IgD-negative memory B cell (primary cell): ENCODE measurements around the gene CAP1. TPM values are rescaled to one million over a fixed set of nuclear protein-coding genes. Genes with fewer than 3 reads are reported as not detected.
A peak's percentile ranks its signal among the peaks of the same experiment; 100 is the strongest.

Experiments used
- H3K27ac Mint-ChIP-seq, 3 donors: one replicate each; pipeline ENCODE4 v1.8.0; 2020 to 2022; ENCODE audit warnings: mild to moderate bottlenecking in 3 of 3, mixed read lengths in 3 of 3, moderate library complexity in 1 of 3
- H3K27me3 Mint-ChIP-seq: one replicate; pipeline ENCODE4 v1.8.0; 2021; ENCODE audit warnings: mixed read lengths
- H3K36me3 Mint-ChIP-seq: one replicate; pipeline ENCODE4 v1.8.0; 2020; ENCODE audit warnings: mild to moderate bottlenecking, mixed read lengths
- H3K4me1 Mint-ChIP-seq, 3 donors: one replicate each; pipeline ENCODE4 v1.8.0; 2020 to 2022; ENCODE audit warnings: mixed read lengths in 3 of 3, mild to moderate bottlenecking in 1 of 3
- H3K4me3 Mint-ChIP-seq, 4 donors: one replicate each; pipeline ENCODE4 v1.8.0; 2020 to 2022; ENCODE audit warnings: mild to moderate bottlenecking in 4 of 4, mixed read lengths in 4 of 4, moderate library complexity in 3 of 4
- H3K9me3 Mint-ChIP-seq, 3 donors: one replicate each; pipeline ENCODE4 v1.8.0; 2020 to 2021; ENCODE audit warnings: mixed read lengths in 3 of 3, mild to moderate bottlenecking in 1 of 3
- polyA plus RNA-seq: library from polyadenylated mRNA; unstranded; fragments of 300-500 nt; fragmentation: Illumina TruSeq; gene quantifications from one replicate; pipeline ENCODE4 v1.2.3, GENCODE V29; 2021

CAP1 gene
- polyA plus RNA-seq, 1 donor from 2014 or later = 424 TPM

DNA sequence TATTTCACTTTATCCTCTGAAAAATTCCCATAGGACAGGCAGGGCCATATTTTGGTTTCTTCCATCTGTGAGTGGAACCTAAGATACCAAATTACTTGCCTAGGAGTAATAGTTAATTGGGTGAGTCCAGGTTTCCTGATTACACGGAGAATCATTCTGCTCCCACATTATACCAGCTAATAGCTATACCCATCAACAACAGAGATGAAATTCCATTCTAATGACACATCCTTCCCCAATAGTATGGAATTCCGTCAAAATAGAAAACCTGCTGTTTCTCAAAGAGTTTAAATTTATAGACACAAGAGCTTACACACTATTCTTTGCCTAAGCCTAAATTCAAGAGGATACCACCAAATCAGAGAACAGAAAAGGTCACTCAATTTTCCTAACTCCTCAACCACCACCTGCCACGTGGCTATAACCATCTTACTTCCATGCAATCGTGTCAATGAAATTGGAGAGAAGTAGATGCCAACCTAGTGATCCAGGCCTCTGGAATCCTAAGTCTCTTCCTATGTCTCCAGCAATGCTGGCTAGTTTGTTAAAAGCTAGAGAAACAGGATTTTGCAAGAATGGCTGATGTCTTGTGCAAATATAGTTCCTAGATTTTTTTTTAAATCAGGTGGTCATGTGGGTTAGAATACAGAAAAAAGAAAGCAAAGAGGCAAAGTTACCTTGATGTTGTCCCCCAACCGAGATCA, 50.3 kb downstream of the CAP1 start:
- Mint-ChIP-seq H3K4me1 (peaks cover 8 to 14% (median 11%) of the 10 kb centered on the region in 3 donors), H3K36me3 (peaks cover 7% of the 10 kb centered on the region), H3K27me3 (no peaks in the 10 kb centered on the region)

DNA sequence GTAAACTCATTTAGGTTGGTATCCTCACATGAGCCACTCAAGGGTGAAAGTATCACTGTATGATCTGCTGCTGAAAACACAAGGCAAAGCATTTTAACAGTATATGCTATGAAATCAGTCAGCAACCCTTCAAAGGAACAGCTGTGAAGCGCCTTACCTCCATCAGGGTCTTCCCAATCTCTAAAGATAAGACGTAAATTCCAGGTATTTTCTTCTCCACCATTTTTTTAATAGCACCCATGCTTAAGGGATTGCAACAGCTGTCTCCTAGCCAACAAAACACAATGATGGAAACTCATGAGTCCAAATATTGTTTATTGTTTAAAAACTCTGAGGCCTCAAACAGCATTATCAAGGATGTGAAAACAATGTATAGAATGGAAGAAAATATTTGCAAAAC, 51.7 kb downstream of the CAP1 start:
- peak overlapping the region in 1 of 4 donors; percentile 23 for H3K4me3 Mint-ChIP-seq
- peaks cover 0 to 2% (median 0%) of the 10 kb centered on the region in 3 donors for H3K9me3 Mint-ChIP-seq
- peaks cover 7% of the 10 kb centered on the region for H3K36me3 Mint-ChIP-seq
- H3K27me3 Mint-ChIP-seq = no peaks in the 10 kb centered on the region
- H3K4me1 Mint-ChIP-seq = peaks cover 14 to 19% (median 19%) of the 10 kb centered on the region in 3 donors
- H3K27ac Mint-ChIP-seq = no peak overlapping the region

More for the DNA sequence above, 50.3 kb downstream of the CAP1 start:
- no peak overlapping the region for H3K4me3 Mint-ChIP-seq
- no peak overlapping the region for H3K27ac Mint-ChIP-seq
- H3K9me3 Mint-ChIP-seq = peaks cover 0 to 2% (median 0%) of the 10 kb centered on the region in 3 donors

DNA sequence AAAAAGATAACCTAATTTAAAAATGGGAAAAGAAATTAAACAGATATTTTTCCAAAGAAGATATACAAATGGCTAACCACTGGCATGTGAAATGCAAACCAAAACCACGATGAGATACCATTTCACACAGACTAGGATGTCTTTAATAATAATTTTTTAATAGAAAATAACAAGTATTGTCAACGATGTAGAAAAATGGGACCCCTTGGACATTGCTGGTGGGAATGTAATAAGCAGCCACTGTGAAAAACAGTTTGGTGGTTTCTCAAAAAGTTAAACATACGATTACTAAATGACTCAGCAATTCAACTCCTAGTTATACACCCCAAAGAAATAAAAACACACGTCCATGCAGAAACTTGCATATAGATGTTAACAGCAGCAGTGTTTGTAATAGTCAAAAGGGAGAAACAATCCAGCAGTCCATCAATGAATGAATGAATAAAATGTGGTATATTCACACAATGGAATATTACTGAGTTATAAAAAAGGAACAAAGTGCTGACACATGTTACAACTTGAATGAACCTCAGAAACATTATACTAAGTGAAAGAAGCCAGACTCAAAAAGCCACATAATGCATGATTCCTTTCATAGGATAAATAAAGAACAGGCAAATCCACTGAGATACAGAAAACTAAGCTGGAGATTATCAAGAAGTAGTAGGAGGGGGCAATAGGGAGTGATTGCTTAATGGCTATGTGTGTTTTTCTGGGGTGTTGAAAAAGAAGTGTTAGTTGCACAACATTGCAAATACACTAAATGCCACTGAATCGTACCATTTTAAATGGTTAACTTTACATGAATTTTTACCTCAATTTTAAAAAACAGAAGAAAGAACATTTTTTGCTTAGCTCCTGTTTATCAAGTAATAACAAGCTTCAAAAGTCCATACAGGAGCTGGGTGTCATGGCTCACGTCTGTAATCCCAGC, 52.4 kb downstream of the CAP1 start:
- H3K4me3 Mint-ChIP-seq = peak overlapping the region in 1 of 4 donors; percentile 11
- peaks cover 6% of the 10 kb centered on the region for H3K36me3 Mint-ChIP-seq
- H3K4me1 Mint-ChIP-seq = peaks cover 17 to 25% (median 23%) of the 10 kb centered on the region in 3 donors
- peak overlapping the region in 1 of 3 donors; percentile 11 for H3K27ac Mint-ChIP-seq
- peaks cover 0 to 2% (median 0%) of the 10 kb centered on the region in 3 donors for H3K9me3 Mint-ChIP-seq
- H3K27me3 Mint-ChIP-seq = no peaks in the 10 kb centered on the region

DNA sequence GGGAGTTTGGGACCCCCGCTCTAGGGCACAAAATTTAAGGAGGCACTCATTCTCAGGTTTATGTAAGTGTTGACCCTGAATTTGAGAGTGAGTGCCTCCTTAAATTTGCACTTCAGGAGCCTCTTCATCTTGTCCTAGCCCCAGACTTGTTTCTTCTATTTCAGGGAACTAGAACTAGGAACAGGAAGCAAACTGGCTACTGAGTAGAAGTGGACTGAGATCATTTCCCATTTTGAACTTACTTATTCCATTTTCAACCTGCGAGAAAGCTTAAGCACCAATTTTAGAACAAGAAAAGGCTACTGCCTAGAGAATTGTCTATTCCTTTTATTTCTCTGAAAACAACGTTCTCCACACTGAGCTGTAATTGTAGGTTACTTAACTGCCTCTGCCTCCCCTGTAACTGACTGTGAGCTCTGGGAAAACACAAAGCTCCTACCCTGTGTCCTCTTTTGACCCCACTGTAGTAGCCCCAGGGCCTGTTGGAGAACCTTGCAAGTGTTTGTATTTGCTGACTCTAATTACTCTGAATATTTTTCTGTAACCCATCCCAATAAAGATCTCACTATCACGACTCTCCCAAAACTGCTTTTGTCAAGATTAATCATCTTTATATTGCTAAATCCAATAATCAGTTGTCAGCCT, 54.1 kb downstream of the CAP1 start:
- peaks cover 17 to 25% (median 23%) of the 10 kb centered on the region in 3 donors for H3K4me1 Mint-ChIP-seq
- H3K27me3 Mint-ChIP-seq = peaks cover 1% of the 10 kb centered on the region
- H3K4me3 Mint-ChIP-seq = peak overlapping the region in 1 of 4 donors; percentile 33
- H3K9me3 Mint-ChIP-seq = peaks cover 0 to 2% (median 0%) of the 10 kb centered on the region in 3 donors
- peaks cover 6% of the 10 kb centered on the region for H3K36me3 Mint-ChIP-seq
- H3K27ac Mint-ChIP-seq = peak overlapping the region in 1 of 3 donors; percentile 68

DNA sequence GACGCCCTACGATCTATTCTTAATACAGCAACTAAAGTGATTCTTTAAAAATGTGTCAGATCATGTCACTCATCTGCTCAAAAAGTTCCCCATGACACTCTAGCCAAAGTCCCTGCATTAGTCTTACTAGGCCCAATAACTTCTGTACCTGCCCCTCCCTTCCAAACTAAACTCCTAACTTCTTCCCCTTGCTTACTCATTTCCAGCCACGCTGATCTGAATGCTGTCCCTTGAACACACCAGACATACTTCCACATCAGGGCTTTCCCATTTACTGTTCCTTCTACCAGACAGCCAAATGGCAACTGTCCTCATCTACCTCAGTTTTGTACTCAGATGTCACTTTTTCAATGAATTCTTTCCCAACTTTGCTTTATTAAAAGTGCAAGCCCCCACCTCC, 55.3 kb downstream of the CAP1 start:
- peaks cover 0 to 2% (median 0%) of the 10 kb centered on the region in 3 donors for H3K9me3 Mint-ChIP-seq
- peak overlapping the region in 1 of 3 donors; percentile 68 for H3K27ac Mint-ChIP-seq
- peaks cover 17 to 25% (median 23%) of the 10 kb centered on the region in 3 donors for H3K4me1 Mint-ChIP-seq
- peaks cover 4% of the 10 kb centered on the region for H3K36me3 Mint-ChIP-seq
- H3K27me3 Mint-ChIP-seq = peaks cover 2% of the 10 kb centered on the region
- H3K4me3 Mint-ChIP-seq = peak overlapping the region; percentile 5 to 53 (median 52)

DNA sequence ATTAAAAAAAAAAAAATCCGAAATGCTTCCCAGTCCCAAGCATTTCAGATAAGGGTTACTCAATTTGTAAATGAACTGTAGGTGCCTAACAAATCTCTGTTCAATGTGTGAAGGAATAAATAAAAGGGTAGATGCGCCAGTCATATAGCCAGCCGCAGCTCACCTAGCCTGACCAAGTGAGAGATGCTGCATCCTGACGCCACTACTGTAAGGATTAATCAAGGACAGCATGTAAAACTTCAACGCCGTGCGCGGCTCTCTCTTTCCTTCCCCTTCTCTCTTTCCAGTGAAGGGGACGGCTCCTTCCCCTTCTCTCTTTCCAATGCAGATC, 56.1 kb downstream of the CAP1 start:
- H3K4me3 Mint-ChIP-seq = peak overlapping the region; percentile 87 to 99 (median 96)
- H3K4me1 Mint-ChIP-seq = peaks cover 17 to 25% (median 23%) of the 10 kb centered on the region in 3 donors
- peaks cover 2% of the 10 kb centered on the region for H3K27me3 Mint-ChIP-seq
- peak overlapping the region; percentile 1 to 98 (median 77) for H3K27ac Mint-ChIP-seq
- H3K9me3 Mint-ChIP-seq = peaks cover 0 to 2% (median under 1%) of the 10 kb centered on the region in 3 donors
- H3K36me3 Mint-ChIP-seq = peaks cover 4% of the 10 kb centered on the region

DNA sequence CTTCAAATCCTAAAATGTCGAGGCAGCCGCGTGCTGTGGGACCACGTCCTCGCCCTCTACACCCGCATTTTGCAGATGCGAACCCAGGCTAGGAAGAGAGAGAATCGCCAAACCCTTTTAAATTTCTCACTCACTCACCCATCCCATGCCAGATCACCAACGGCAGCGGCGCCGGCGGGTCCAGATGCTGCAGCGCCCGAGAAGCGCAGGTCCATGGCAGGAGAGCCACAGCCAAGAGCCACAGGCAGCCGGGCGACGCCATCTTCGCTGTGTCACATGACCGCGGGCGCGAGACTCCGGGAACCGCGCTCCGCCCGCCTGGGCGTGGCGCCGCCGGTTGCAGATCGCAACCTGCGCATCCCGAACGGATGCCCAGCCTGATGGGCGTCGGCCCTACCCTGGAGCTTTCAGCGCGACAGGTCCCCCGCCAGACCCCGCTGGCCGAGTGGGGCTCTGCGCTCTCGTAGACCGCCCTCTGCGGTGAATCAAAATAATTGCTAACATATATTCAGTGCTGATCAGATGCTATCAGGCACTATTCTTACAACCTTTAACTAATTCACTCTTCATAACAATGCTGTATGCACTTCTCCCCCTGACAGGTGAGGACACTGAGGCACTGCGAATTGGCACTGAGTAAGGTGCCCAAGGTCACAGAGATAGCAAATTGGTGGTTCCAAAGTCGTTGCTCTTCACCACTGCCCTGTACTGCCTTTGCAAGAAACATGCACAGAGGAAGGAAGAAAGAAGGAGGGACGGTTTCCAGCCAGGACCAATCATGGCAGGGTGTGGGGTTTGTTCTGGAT, 56.7 kb downstream of the CAP1 start, which contains the start of gene PPT1:
Gene PPT1 (minus strand): TSS at position 276 of the 806 bp plus-strand sequence. CDS start 14 bp downstream, at position 262.
- peaks cover 2 to 6% (median 2%) of the 10 kb centered on the region in 3 donors for H3K9me3 Mint-ChIP-seq
- H3K36me3 Mint-ChIP-seq = peaks cover 4% of the 10 kb centered on the region
- peaks cover 17 to 25% (median 23%) of the 10 kb centered on the region in 3 donors for H3K4me1 Mint-ChIP-seq
- H3K27ac Mint-ChIP-seq = peak within 1 kb of the TSS; percentile 1 to 98 (median 77)
- H3K27me3 Mint-ChIP-seq = peaks cover 5% of the 10 kb centered on the region
- H3K4me3 Mint-ChIP-seq = peak within 1 kb of the TSS; percentile 87 to 99 (median 96)

DNA sequence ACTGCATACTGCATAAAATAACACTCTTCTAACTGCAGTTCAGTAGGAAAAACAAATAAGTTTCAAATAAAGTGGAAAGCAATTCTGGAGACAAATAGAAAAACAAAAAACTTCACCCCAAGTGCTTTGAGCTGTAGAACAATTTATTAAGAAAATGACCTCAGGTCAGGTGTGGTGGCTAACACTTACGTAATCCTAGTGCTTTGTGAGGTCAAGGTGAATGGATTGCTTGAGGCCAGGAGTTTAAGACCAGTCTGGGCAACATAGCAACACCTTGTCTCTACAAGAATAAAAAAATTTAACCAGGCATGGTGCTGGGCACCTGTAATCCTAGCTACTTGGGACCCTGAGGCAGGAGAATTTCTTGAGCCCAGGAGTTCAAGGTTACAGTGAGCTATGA, 61.5 kb downstream of the CAP1 start:
- Mint-ChIP-seq H3K36me3 (no peaks in the 10 kb centered on the region), H3K4me1 (peaks cover 4 to 6% (median 4%) of the 10 kb centered on the region in 3 donors), H3K4me3 (peak overlapping the region in 1 of 4 donors; percentile 60), H3K27ac (no peak overlapping the region), H3K27me3 (peaks cover 5% of the 10 kb centered on the region), H3K9me3 (peaks cover 0 to 10% (median 4%) of the 10 kb centered on the region in 3 donors)

DNA sequence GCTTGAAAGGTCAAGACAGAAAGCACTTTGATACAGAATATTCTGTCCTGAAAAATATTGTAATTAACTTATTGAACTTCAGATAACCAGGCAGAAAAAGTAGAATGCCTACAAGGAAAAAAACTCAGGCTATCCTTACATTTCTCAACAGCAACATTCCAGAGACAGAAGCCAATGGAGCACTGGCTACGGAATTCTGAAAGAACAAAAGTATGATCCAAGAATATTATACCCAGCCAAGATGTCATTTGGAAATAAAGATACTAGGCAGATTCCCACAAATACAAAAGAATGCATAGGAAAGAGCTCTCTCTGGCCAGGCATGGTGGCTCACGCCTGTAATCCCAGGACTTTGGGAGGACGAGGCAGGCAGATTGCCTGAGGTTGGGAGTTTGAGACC, 62.4 kb downstream of the CAP1 start:
- Mint-ChIP-seq H3K4me3 (peak overlapping the region in 1 of 4 donors; percentile 63), H3K27ac (no peak overlapping the region), H3K4me1 (no peaks in the 10 kb centered on the region), H3K36me3 (no peaks in the 10 kb centered on the region), H3K27me3 (peaks cover 5% of the 10 kb centered on the region), H3K9me3 (peaks cover 0 to 10% (median 6%) of the 10 kb centered on the region in 3 donors)

DNA sequence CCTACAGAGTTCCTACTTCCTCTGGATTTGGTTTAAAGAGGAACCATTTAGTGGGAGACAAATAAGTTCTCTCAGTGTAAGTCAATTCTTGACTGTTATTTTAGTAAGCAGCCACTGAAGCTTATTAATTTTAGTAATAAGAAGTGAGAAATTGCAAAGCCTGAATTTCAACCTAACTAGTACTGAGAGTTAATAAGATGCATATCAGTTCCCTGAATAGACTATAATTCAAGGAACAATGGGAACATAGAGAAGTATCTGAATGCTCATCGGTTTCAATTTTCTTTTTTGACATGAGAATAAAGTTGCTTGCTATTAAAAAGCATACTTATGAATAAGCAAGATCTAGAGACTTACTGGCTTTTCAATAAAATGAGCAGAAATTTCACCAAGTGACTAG, 64.5 kb downstream of the CAP1 start:
- Mint-ChIP-seq H3K27me3 (peaks cover 3% of the 10 kb centered on the region), H3K27ac (no peak overlapping the region), H3K4me3 (no peak overlapping the region), H3K36me3 (no peaks in the 10 kb centered on the region), H3K4me1 (no peaks in the 10 kb centered on the region), H3K9me3 (peaks cover 0 to 22% (median 6%) of the 10 kb centered on the region in 3 donors)

DNA sequence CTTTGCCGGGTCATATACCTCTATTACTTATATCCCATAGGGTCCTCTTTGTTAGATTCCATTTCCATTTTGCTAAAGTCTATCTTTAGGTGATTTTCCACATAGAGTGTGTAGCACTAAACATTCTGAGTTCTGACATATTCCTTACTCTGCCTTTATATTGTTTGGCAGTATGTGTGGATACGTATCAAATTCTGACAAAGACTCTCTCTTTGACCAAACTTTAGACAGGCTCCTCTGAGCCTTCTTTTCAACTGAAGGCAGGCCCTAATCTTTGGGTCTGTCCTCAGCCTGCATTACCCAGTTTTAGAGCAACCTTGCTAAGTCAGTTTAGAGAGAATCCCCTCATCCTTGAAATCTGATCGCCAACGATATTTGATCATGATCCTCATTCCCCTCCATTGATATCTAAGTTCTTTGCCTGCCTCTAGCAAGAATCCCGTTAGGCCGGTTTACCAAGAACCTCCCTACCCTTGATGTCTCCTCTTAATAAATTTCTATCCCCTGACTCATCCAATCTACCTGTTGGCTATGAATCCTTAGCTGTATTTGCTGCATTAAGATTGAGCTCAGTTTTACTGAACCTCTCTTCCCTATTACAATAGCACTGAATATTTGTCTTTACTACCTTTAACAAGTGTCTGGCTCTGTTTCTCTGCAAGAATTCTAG, 66.9 kb downstream of the CAP1 start:
- Mint-ChIP-seq H3K27ac (peak overlapping the region in 1 of 3 donors; percentile 8), H3K36me3 (peaks cover 1% of the 10 kb centered on the region), H3K4me1 (no peaks in the 10 kb centered on the region), H3K4me3 (no peak overlapping the region), H3K27me3 (no peaks in the 10 kb centered on the region), H3K9me3 (peaks cover 5 to 23% (median 13%) of the 10 kb centered on the region in 3 donors)

DNA sequence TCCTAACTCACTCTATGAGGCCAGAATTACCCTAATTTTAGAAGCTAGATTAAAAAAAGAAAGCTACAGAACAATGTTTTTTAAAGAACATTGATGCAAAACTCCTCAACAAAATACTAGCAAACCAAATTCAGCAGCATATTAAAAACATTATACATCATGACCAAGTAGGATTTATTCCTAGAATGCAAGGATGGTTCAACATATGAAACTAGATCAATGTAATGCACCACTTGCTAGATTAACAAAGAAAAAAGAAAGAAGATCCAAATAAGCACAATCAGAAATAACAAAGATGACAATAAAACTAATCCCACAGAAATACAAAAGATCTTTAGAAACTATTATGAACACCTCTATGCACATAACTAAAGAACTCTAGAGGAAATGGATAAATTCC, 69.9 kb downstream of the CAP1 start:
- Mint-ChIP-seq H3K36me3 (peaks cover 1% of the 10 kb centered on the region), H3K9me3 (peaks cover 7 to 24% (median 22%) of the 10 kb centered on the region in 3 donors), H3K27me3 (peaks cover 6% of the 10 kb centered on the region), H3K4me3 (no peak overlapping the region), H3K27ac (no peak overlapping the region), H3K4me1 (no peaks in the 10 kb centered on the region)

DNA sequence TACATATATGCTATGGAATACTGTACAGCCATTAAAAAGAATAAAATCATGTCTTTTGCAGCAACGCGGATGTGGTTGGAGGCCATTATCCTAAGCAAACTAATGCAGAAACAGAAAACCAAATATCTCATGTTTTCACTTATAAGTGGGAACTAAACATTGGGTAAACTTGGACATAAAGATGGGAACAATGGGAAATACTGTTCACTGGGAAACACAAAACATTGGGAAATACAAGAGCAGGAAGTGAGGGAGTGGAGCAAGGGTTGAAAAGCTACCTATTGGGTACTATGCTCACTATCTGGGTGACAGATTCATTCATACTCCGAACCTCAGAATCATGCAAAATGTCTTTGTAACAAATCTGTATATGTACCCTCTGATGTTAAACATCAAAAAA, 73.9 kb downstream of the CAP1 start:
- Mint-ChIP-seq H3K27me3 (peaks cover 9% of the 10 kb centered on the region), H3K27ac (no peak overlapping the region), H3K9me3 (peaks cover 7 to 21% (median 16%) of the 10 kb centered on the region in 3 donors), H3K4me1 (peaks cover 0 to 1% (median 0%) of the 10 kb centered on the region in 3 donors), H3K4me3 (no peak overlapping the region), H3K36me3 (peaks cover 1% of the 10 kb centered on the region)
